ENCODE data around the gene MGAT2.

MGAT2 gene

GRCh38 chr14:49598189-49598484 lies 22.5 kb upstream of the MGAT2 start:
- no peak for TF ChIP-seq CTCF (IDR thresholded peaks at IDR 0.05; ENCODE audit: insufficient read depth, low read length, poor library complexity, severe bottlenecking)
- Histone ChIP-seq H3K4me3 (replicated peaks; ENCODE audit: low read depth, low read length) (peak overlapping the region; percentile 90), H3K27me3 (replicated peaks; ENCODE audit: control insufficient read depth, insufficient read depth, low read length) (no peaks in the 10 kb centered on the region), H3K36me3 (ENCODE audit: control insufficient read depth, insufficient read depth, low read length) (peaks cover 4% of the 10 kb centered on the region)
- DNase-seq (ENCODE audit: extremely low read depth, insufficient read length): no peak

GRCh38 chr14:49598485-49599300 lies 21.9 kb upstream of the MGAT2 start, which contains the start of gene LRR1:
LRR1 (plus strand) TSS chr14:49598940; CDS start chr14:49599021, 81 bp downstream.
- DNase-seq (ENCODE audit: extremely low read depth, insufficient read length): peak; percentile 95
- no peaks in the 10 kb centered on the region for H3K27me3 ChIP-seq (replicated peaks; ENCODE audit: control insufficient read depth, insufficient read depth, low read length)
- H3K4me3 ChIP-seq (replicated peaks; ENCODE audit: low read depth, low read length): peak within 1 kb of the TSS; percentile 90
- no peak for TF ChIP-seq CTCF (IDR thresholded peaks at IDR 0.05; ENCODE audit: insufficient read depth, low read length, poor library complexity, severe bottlenecking)
- H3K36me3 ChIP-seq (ENCODE audit: control insufficient read depth, insufficient read depth, low read length): peaks cover 4% of the 10 kb centered on the region

- DNase-seq (ENCODE audit: extremely low read depth, insufficient read length): no peak
- Histone ChIP-seq H3K4me3 (replicated peaks; ENCODE audit: low read depth, low read length) (no peak overlapping the region), H3K27me3 (replicated peaks; ENCODE audit: control insufficient read depth, insufficient read depth, low read length) (no peaks in the 10 kb centered on the region), H3K36me3 (ENCODE audit: control insufficient read depth, insufficient read depth, low read length) (peaks cover 6% of the 10 kb centered on the region)
- no peak for TF ChIP-seq CTCF (IDR thresholded peaks at IDR 0.05; ENCODE audit: insufficient read depth, low read length, poor library complexity, severe bottlenecking)
Measured at GRCh38 chr14:49607583-49607982, 13.0 kb upstream of the MGAT2 start.

- Histone ChIP-seq H3K27me3 (replicated peaks; ENCODE audit: control insufficient read depth, insufficient read depth, low read length) (no peaks in the 10 kb centered on the region), H3K36me3 (ENCODE audit: control insufficient read depth, insufficient read depth, low read length) (peaks cover 3% of the 10 kb centered on the region), H3K4me3 (replicated peaks; ENCODE audit: low read depth, low read length) (no peak overlapping the region)
- no peak for TF ChIP-seq CTCF (IDR thresholded peaks at IDR 0.05; ENCODE audit: insufficient read depth, low read length, poor library complexity, severe bottlenecking)
- DNase-seq (ENCODE audit: extremely low read depth, insufficient read length): no peak
Measured at GRCh38 chr14:49612251-49612650, 8.3 kb upstream of the MGAT2 start.

GRCh38 chr14:49612671-49613070 lies 7.9 kb upstream of the MGAT2 start:
- Histone ChIP-seq H3K27me3 (replicated peaks; ENCODE audit: control insufficient read depth, insufficient read depth, low read length) (no peaks in the 10 kb centered on the region), H3K36me3 (ENCODE audit: control insufficient read depth, insufficient read depth, low read length) (peaks cover 3% of the 10 kb centered on the region)
- no peak for TF ChIP-seq CTCF (IDR thresholded peaks at IDR 0.05; ENCODE audit: insufficient read depth, low read length, poor library complexity, severe bottlenecking)

More at GRCh38 chr14:49612671-49613070, 7.9 kb upstream of the MGAT2 start:
- no peak overlapping the region for H3K4me3 ChIP-seq (replicated peaks; ENCODE audit: low read depth, low read length)
- no peak for DNase-seq (ENCODE audit: extremely low read depth, insufficient read length)

Measured in GM06990 (cell line).